Measurements from ENCODE around the gene LANCL2.

DNA sequence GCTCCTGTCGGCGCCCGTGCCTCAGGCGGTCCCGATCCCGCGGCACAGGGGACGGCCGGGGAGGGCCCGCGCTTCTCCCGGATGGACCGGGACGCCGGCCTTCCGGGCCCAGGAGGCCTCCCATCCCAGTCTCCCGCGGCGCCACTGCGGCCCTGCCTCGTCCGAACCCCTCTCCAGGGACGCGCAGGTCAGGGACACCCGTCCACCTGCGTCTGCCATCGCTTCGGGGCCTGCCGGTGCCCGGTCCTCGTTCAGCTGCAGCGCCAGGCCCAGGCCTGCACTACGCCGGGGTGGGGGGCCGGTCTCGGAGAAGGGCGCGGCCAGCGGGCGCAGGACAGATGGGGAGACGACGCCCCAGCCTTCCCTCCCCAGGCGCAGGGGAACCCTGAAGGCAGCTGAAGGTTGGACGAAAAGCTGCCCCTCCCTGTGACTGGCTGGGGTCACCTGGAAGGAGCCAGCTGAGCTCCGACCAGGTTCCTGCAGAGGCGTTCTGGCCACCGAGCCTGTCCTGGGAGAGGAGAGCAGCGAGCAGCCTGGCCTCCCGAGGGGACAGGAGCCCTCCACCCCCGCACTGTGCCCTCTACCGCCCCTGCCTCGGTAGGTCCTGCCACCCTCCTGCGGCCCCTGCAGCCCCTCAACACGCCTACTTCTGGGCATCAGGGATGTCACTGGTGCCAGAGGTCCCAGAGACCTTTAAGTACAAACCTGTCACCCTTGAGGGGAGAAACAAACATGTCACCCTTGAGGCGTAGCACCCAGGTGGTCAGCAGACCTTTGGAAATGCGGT is 84.3 kb downstream of the LANCL2 start:
- TF ChIP-seq, protein P1, sequence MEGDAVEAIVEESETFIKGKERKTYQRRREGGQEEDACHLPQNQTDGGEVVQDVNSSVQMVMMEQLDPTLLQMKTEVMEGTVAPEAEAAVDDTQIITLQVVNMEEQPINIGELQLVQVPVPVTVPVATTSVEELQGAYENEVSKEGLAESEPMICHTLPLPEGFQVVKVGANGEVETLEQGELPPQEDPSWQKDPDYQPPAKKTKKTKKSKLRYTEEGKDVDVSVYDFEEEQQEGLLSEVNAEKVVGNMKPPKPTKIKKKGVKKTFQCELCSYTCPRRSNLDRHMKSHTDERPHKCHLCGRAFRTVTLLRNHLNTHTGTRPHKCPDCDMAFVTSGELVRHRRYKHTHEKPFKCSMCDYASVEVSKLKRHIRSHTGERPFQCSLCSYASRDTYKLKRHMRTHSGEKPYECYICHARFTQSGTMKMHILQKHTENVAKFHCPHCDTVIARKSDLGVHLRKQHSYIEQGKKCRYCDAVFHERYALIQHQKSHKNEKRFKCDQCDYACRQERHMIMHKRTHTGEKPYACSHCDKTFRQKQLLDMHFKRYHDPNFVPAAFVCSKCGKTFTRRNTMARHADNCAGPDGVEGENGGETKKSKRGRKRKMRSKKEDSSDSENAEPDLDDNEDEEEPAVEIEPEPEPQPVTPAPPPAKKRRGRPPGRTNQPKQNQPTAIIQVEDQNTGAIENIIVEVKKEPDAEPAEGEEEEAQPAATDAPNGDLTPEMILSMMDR (IDR thresholded peaks at IDR 0.05), result no peak
- no peak for TF ChIP-seq POLR2A (IDR thresholded peaks at IDR 0.05)

All from uterus (tissue), 2 donors.